Stimulated activated CD4-positive, alpha-beta T cell treated with anti-CD3 and anti-CD28 coated beads, Interleukin-4, amount 100 ng/mL, for 48 hours (primary cell): ENCODE measurements around the gene MYF6.
"Not testable (repeated sequence)": the region's sequence is repeated elsewhere in the genome, so short reads cannot be mapped to it uniquely, and the experiment has no call there.

ENCODE experiments used
- DNase-seq, 2 donors: peaks; one replicate each; pipeline ENCODE4 v3.0.0-alpha.2; 2020; ENCODE audit warnings: low read depth in 2 of 2

The MYF6 gene

GRCh38 chr12:80707126-80707829 lies at the start of gene MYF6:
Gene MYF6, plus strand, starts transcription at chr12:80707634. Its CDS starts 86 bp downstream, at chr12:80707720.
- no peak for DNase-seq

- DNase-seq = no peak
Measured at GRCh38 chr12:80659512-80660063, 47.8 kb upstream of the MYF6 start.

- no peak for DNase-seq
Measured at GRCh38 chr12:80662586-80662985, 44.8 kb upstream of the MYF6 start.

- DNase-seq = no peak
Measured at GRCh38 chr12:80670214-80670613, 37.2 kb upstream of the MYF6 start.

GRCh38 chr12:80676042-80676636 lies 31.3 kb upstream of the MYF6 start:
- DNase-seq = not testable (repeated sequence)

GRCh38 chr12:80676856-80677255 lies 30.6 kb upstream of the MYF6 start:
- no peak for DNase-seq

- DNase-seq = no peak
Measured at GRCh38 chr12:80677994-80678393, 29.4 kb upstream of the MYF6 start.

GRCh38 chr12:80679346-80680131 lies 27.9 kb upstream of the MYF6 start:
- DNase-seq = no peak

GRCh38 chr12:80681287-80681686 lies 26.1 kb upstream of the MYF6 start:
- no peak for DNase-seq

- no peak for DNase-seq
Measured at GRCh38 chr12:80681786-80682185, 25.6 kb upstream of the MYF6 start.

GRCh38 chr12:80684077-80684495 lies 23.3 kb upstream of the MYF6 start:
- DNase-seq = no peak

- DNase-seq = no peak
Measured at GRCh38 chr12:80690090-80690489, 17.3 kb upstream of the MYF6 start.

GRCh38 chr12:80690513-80690912 lies 16.9 kb upstream of the MYF6 start:
- no peak for DNase-seq

GRCh38 chr12:80692114-80692513 lies 15.3 kb upstream of the MYF6 start:
- DNase-seq = no peak

GRCh38 chr12:80697270-80697887 lies 10.1 kb upstream of the MYF6 start:
- DNase-seq = no peak

- DNase-seq = no peak
Measured at GRCh38 chr12:80698256-80698655, 9.2 kb upstream of the MYF6 start.

GRCh38 chr12:80698847-80699542 lies 8.4 kb upstream of the MYF6 start:
- no peak for DNase-seq

GRCh38 chr12:80700327-80700726 lies 7.1 kb upstream of the MYF6 start:
- DNase-seq = no peak

GRCh38 chr12:80701388-80701787 lies 6.0 kb upstream of the MYF6 start:
- no peak for DNase-seq

GRCh38 chr12:80702889-80703805 lies 4.3 kb upstream of the MYF6 start:
- no peak for DNase-seq
